Gastroesophageal sphincter (tissue), 4 donors: Measurements from ENCODE around the gene HMGN3. TPM values are rescaled to one million over a fixed set of nuclear protein-coding genes. Genes with fewer than 3 reads are reported as not detected.

Source experiments
- ATAC-seq: fragments of 150-250 bp; one replicate; pipeline ENCODE4 v1.9.1; 2016; ENCODE audit warnings: mild to moderate bottlenecking, moderate library complexity
- H3K27ac ChIP-seq, 4 donors: fragments of 200-600 bp; sonication (generic) in 3 of 4; 1 replicate in 3 of 4; 2 replicates in 1 of 4; pipeline ENCODE4 v1.5.1; 2016 to 2019
- H3K27me3 ChIP-seq: fragments of 200-600 bp; sonication (generic); one replicate; pipeline ENCODE4 v1.5.1; 2019
- H3K36me3 ChIP-seq, 2 donors: fragments of 200-600 bp; sonication (generic); one replicate each; pipeline ENCODE4 v1.5.1; 2019; ENCODE audit warnings: control low read depth in 1 of 2
- H3K4me1 ChIP-seq, 3 donors: fragments of 200-600 bp; sonication (generic); 1 replicate in 2 of 3; 2 replicates in 1 of 3; pipeline ENCODE4 v1.5.1; 2016 to 2019; ENCODE audit warnings: control low read depth in 2 of 3
- H3K4me3 ChIP-seq, 2 donors: fragments of 200-600 bp; sonication (generic); one replicate each; pipeline ENCODE4 v1.5.1; 2019; ENCODE audit warnings: mild to moderate bottlenecking in 1 of 2, moderate library complexity in 1 of 2
- H3K9me3 ChIP-seq, 3 donors: fragments of 200-600 bp; sonication (generic); one replicate each; pipeline ENCODE4 v1.5.1; 2017 to 2019; ENCODE audit warnings: control low read depth in 2 of 3
- EP300 ChIP-seq: sonication (generic); formaldehyde crosslinking; IDR thresholded peaks from one replicate; pipeline ENCODE4 v1.6.1; 2017; ENCODE audit warnings: antibody characterized with exemption, mild to moderate bottlenecking
- POLR2A ChIP-seq, 2 donors: fragments of 450-650 bp; IDR thresholded peaks; one replicate each; pipeline ENCODE4 v1.6.1; 2017; ENCODE audit warnings: antibody characterized with exemption in 2 of 2, mild to moderate bottlenecking in 2 of 2, moderate library complexity in 1 of 2
- POLR2AphosphoS5 ChIP-seq: sonication (generic); formaldehyde crosslinking; IDR thresholded peaks from one replicate; pipeline ENCODE4 v1.6.1; 2017; ENCODE audit warnings: antibody characterized with exemption
- WGBS, 2 donors: methylation state at CpG; one replicate each; pipeline ENCODE4 v1.1.5; 2018; ENCODE audit warnings: low coverage in 1 of 2; 5-methylcytosine and 5-hydroxymethylcytosine counted together
- total RNA-seq, 4 donors: library from RNA; depleted of rRNA; stranded (reverse); fragments of >200 nt; gene quantifications; one replicate each; pipeline ENCODE4 v1.1.0, GENCODE V29; 2016
- TF ChIP-seq, protein P1 (sequence below), 4 experiments: fragments of 200-600 bp in 2 of 4; fragments of 450-650 bp in 2 of 4; sonication (generic) in 1 of 4; IDR thresholded peaks; one replicate each; pipeline ENCODE4 v1.5.1; 2017 to 2019; ENCODE audit warnings: antibody characterized with exemption in 4 of 4, mild to moderate bottlenecking in 2 of 4, moderate library complexity in 2 of 4

HMGN3 gene
- total RNA-seq, 4 donors from 2014 or later: 41.4 to 97.9 (median 61.4) TPM

DNA sequence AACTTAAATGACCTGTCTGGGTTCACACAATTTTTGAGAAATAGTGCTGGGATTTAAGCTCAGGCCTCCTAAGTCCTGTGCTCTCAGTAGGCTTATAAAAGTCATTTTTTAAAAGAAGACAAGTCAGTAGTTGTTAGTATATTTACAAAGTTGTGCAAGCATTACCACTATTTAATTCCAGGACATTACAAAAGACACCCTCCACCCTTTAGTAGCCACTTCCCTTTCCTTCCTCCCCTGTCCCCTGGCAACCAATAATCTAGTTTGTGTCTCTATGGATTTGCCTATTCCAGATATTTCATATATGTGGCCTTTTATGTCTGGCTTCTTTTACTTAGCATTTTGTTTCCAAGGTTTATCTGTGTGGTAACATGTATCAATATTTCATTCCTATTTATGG lies 37.6 kb downstream of the HMGN3 start:
- H3K4me1 ChIP-seq: peaks cover 0 to 9% (median 0%) of the 10 kb centered on the region in 3 donors
- no peak for ATAC-seq
- H3K4me3 ChIP-seq: no peak overlapping the region
- H3K9me3 ChIP-seq: no peaks in the 10 kb centered on the region
- H3K27me3 ChIP-seq: no peaks in the 10 kb centered on the region
- TF ChIP-seq, protein P1, sequence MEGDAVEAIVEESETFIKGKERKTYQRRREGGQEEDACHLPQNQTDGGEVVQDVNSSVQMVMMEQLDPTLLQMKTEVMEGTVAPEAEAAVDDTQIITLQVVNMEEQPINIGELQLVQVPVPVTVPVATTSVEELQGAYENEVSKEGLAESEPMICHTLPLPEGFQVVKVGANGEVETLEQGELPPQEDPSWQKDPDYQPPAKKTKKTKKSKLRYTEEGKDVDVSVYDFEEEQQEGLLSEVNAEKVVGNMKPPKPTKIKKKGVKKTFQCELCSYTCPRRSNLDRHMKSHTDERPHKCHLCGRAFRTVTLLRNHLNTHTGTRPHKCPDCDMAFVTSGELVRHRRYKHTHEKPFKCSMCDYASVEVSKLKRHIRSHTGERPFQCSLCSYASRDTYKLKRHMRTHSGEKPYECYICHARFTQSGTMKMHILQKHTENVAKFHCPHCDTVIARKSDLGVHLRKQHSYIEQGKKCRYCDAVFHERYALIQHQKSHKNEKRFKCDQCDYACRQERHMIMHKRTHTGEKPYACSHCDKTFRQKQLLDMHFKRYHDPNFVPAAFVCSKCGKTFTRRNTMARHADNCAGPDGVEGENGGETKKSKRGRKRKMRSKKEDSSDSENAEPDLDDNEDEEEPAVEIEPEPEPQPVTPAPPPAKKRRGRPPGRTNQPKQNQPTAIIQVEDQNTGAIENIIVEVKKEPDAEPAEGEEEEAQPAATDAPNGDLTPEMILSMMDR (IDR thresholded peaks at IDR 0.05): no peak
- TF ChIP-seq POLR2AphosphoS5: no peak
- TF ChIP-seq EP300: no peak
- TF ChIP-seq POLR2A (IDR thresholded peaks at IDR 0.05): no peak
- no peak overlapping the region for H3K27ac ChIP-seq
- H3K36me3 ChIP-seq: peaks cover 0 to 17% of the 10 kb centered on the region in 2 donors

DNA sequence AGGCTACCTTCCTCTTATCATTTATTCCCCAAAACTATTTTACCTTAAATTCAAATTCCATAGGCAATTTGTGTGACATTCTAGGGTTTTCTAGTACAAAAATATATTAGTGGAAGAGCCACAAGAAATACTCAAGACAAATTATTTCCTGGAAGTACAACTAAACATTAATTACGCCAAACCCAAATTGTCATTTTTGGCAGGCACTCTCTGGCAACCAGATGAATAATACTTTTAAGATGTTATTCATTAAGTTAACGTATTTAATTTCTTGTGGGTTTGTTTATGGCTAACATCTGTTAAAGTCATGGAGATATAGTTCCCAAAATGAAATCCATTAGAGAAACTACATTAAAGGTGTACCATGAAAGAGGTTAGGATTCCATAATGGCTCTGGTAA lies 40.5 kb downstream of the HMGN3 start:
- ATAC-seq: no peak
- Histone ChIP-seq H3K4me3 (no peak overlapping the region), H3K27ac (no peak overlapping the region), H3K27me3 (no peaks in the 10 kb centered on the region), H3K4me1 (peaks cover 1 to 7% (median 5%) of the 10 kb centered on the region in 3 donors), H3K9me3 (peaks cover 0 to 4% (median 0%) of the 10 kb centered on the region in 3 donors), H3K36me3 (peaks cover 0 to 10% of the 10 kb centered on the region in 2 donors)
- TF ChIP-seq POLR2AphosphoS5: no peak
- no peak for TF ChIP-seq EP300
- TF ChIP-seq, protein P1 (IDR thresholded peaks at IDR 0.05): no peak
- no peak for TF ChIP-seq POLR2A (IDR thresholded peaks at IDR 0.05)
- 45 to 51% methylated on average over 2 of the region's 2 CpGs for WGBS, 2 donors

DNA sequence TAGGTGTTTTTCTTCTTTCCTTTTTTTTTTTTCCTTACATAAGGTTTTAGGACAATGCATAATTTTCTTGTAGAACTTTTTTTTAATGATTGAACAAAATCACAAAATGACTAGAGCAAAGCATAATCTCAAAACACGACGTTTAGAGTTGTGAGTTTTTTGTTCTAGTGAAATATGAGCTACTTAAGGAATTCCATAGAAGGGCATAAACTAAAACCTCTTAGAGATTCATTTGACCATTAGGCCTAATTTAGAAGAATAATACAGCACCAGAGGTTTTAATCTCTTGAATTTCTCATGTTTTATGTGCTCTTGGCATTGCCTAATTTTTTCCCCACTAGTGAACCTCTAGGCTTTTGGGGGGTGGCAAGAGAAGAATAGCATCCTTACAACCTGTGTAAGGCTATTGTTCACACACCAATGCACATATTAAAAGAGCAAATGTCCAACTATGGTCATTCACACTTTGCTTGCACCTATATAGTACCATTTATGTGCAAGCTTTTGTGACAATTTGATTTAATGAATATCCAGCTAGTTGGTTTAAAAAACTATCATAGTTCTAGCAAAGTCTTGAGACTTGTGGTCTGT lies 44.6 kb downstream of the HMGN3 start:
- no peak for ATAC-seq
- TF ChIP-seq, protein P1 (IDR thresholded peaks at IDR 0.05): no peak
- TF ChIP-seq POLR2AphosphoS5 (no peak), POLR2A (IDR thresholded peaks at IDR 0.05) (no peak)
- WGBS, 2 donors: 28 to 36% methylated on average over 2 of the region's 2 CpGs
- H3K4me3 ChIP-seq: no peak overlapping the region
- H3K36me3 ChIP-seq: peaks cover 0 to 7% of the 10 kb centered on the region in 2 donors
- no peak overlapping the region for H3K27ac ChIP-seq
- H3K27me3 ChIP-seq: no peaks in the 10 kb centered on the region
- peaks cover 0 to 4% (median 0%) of the 10 kb centered on the region in 3 donors for H3K9me3 ChIP-seq
- peaks cover 4 to 16% (median 7%) of the 10 kb centered on the region in 3 donors for H3K4me1 ChIP-seq

DNA sequence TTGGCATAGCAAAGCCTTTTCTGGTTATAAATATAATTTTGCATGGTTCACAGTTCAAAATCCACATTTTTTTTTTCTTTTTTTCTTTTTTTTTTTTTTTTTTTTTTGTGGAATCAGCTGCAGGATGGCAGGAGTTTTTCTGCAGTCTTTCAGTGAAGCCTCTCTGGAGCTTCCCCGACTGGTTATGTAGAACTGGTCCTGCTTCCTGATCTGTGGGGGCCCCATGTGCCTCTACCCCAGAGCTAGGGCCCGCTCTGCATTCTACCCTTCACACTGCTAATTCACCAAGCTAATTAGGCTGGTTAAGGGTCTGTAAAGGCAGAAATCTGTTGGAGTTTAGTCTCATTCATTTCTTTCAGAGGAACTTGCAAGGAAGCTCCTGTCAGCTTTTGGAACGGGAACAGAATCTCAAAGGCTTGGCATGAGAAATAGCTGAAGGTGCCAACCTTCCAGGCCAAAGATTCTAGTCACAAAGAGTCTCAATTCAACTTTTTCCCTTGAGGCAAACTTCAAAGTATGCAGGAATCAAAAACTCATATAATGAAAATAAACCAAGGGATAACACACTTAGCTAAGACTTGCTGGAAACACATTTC lies 45.5 kb downstream of the HMGN3 start:
- no peak overlapping the region for H3K27ac ChIP-seq
- H3K9me3 ChIP-seq: peaks cover 0 to 4% (median 0%) of the 10 kb centered on the region in 3 donors
- 13% methylated on average over 1 of the region's 3 CpGs; no CpG with 5 or more reads in 1 of the 2 donors for WGBS, 2 donors
- H3K36me3 ChIP-seq: peaks cover 0 to 7% of the 10 kb centered on the region in 2 donors
- no peak for TF ChIP-seq POLR2A (IDR thresholded peaks at IDR 0.05)
- no peak for TF ChIP-seq EP300
- no peak for TF ChIP-seq POLR2AphosphoS5
- TF ChIP-seq, protein P1 (IDR thresholded peaks at IDR 0.05): no peak
- H3K4me3 ChIP-seq: no peak overlapping the region
- H3K4me1 ChIP-seq: peaks cover 4 to 16% (median 7%) of the 10 kb centered on the region in 3 donors
- H3K27me3 ChIP-seq: no peaks in the 10 kb centered on the region
- ATAC-seq: no peak

DNA sequence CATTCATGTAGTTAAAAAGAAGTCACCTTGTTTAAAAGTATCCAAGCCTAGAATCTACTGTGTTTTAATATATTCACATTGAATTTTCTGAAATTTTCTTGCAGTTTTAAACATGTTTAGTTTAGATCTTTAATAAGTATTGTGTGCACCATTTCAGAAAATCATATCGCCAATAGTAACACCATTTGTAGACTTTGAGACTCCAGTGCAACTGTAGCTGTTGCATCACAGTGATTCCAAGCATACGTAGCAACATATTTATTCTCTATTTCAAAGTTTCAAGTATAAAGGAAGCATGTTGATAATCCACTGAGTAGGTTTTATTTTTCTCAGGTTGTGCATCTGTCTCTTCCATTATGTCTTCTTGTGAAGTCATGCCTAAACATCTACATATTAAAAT lies 46.4 kb downstream of the HMGN3 start:
- Histone ChIP-seq H3K36me3 (peaks cover 0 to 7% of the 10 kb centered on the region in 2 donors), H3K4me3 (no peak overlapping the region), H3K27ac (no peak overlapping the region), H3K9me3 (peaks cover 0 to 4% (median 0%) of the 10 kb centered on the region in 3 donors), H3K27me3 (no peaks in the 10 kb centered on the region), H3K4me1 (peaks cover 4 to 16% (median 7%) of the 10 kb centered on the region in 3 donors)
- 86 to 92% methylated on average over 2 of the region's 2 CpGs for WGBS, 2 donors
- TF ChIP-seq POLR2AphosphoS5: no peak
- TF ChIP-seq, protein P1 (IDR thresholded peaks at IDR 0.05): no peak
- TF ChIP-seq POLR2A (IDR thresholded peaks at IDR 0.05): no peak
- no peak for TF ChIP-seq EP300
- ATAC-seq: no peak
